Measurements from ENCODE around the gene RNASEL. TPM values are rescaled to one million over a fixed set of nuclear protein-coding genes. Genes with fewer than 3 reads are reported as not detected.

Gene RNASEL
- total RNA-seq, 4 donors from 2014 or later, result 6.4 to 14.6 (median 10.2) TPM

DNA sequence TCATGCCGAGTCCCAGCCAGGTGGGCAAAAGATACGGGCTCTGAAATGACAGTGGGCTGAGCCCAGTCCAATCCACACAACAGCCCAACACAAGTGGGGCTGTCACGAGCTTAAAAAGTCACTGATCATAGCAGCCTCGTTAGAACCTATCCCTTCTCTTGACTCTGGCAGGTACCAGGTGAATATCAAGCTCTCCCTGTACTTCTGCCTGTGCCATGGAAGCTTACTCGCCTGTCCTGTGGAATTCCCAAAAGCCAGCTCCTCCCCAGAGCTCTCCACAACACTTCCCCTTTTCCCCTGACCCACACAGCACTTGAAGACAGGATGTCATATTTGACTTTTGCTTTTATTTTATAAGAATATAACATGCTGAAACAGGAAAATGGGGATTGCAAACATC lies 9.2 kb upstream of the RNASEL start:
- TF ChIP-seq, protein P1, sequence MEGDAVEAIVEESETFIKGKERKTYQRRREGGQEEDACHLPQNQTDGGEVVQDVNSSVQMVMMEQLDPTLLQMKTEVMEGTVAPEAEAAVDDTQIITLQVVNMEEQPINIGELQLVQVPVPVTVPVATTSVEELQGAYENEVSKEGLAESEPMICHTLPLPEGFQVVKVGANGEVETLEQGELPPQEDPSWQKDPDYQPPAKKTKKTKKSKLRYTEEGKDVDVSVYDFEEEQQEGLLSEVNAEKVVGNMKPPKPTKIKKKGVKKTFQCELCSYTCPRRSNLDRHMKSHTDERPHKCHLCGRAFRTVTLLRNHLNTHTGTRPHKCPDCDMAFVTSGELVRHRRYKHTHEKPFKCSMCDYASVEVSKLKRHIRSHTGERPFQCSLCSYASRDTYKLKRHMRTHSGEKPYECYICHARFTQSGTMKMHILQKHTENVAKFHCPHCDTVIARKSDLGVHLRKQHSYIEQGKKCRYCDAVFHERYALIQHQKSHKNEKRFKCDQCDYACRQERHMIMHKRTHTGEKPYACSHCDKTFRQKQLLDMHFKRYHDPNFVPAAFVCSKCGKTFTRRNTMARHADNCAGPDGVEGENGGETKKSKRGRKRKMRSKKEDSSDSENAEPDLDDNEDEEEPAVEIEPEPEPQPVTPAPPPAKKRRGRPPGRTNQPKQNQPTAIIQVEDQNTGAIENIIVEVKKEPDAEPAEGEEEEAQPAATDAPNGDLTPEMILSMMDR (IDR thresholded peaks at IDR 0.05; ENCODE audit: low read depth), result no peak

DNA sequence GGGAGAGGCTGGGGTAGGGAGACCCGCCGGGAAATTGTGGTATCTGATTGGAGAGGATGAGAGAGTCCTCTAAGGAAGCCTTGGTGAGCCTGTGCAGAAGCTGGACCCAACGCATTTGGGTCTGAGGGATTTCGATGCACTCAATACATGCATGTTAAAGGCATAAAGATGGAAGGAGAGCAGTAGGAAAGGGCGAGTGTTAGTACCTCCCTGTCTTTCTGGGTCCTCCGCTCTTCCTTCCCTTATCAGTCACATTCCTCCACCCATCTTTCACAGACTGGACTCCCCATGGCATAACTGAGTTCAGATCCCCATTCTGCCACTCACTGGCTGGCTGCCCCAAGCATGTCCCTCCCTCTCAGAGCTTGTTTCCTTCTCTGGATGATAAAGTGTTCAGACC lies 7.9 kb upstream of the RNASEL start:
- TF ChIP-seq, protein P1 (IDR thresholded peaks at IDR 0.05; ENCODE audit: low read depth), result no peak

DNA sequence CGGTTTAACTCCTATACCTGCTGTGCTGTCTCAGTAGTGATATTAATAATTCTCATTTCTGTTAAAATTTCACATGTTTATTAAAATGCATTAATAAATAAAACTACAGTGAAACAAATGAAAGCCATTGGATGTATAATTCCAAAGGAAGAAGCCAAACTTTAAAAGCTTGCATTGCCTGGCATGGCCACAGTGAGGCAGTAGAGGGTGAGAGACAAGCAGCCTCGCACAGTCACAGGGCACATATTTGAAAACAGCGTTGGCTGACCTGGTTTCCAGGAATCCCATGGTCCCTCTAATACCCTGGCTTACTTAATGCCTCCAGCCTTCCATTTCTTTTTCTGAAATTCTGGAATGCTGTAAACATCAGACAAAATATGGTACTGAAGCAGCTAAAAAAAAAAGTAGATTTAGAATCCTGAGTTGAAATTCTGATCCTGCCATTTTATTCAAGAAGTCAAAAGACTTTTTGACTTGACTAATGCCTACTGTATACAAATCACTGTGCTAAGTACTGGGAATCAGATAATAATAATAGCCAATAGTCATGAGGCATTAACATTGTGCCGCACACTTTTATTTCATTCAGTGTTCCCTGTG lies 6.7 kb upstream of the RNASEL start:
- TF ChIP-seq, protein P1 (IDR thresholded peaks at IDR 0.05; ENCODE audit: low read depth), result no peak

DNA sequence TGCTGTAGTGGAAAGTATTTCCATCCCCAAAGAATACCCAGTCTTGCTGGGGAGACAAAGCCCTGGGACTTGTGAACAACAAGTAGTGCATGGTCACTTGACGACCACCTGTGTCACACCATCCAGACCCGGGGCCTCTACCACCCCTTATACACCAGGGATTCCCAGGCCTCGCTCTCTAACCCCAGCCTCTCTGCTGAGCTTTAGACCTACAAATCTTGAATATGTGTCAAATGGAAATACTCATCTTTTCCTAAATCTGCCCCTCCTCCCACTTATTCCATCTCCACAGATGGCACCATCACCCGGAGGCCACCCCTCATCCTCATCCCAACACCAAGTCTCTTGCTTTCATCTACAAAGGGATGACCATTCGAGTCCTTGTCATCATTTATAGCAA lies 875 bp upstream of the RNASEL start:
- TF ChIP-seq, protein P1 (IDR thresholded peaks at IDR 0.05; ENCODE audit: low read depth), result no peak

DNA sequence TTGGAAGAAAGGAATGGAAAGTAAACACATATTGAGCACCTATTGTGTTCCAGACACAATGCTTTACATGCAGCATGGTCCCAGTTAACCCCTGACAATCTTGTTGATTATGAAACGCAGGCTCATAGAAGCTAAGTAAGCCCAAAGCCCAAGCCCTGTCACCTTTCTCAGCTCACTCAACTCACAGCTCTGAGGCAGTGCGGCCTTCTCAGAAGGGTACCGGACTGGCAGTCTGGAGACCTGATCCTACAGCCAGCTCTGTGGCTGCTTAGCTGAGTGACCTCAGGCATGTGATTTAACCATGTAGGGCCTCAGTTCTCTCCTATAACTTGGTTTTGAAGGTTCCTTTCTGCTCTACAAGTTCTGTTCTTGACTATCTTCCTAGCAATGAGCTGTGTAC lies 464 bp upstream of the RNASEL start:
- TF ChIP-seq, protein P1 (IDR thresholded peaks at IDR 0.05; ENCODE audit: low read depth), result no peak

DNA sequence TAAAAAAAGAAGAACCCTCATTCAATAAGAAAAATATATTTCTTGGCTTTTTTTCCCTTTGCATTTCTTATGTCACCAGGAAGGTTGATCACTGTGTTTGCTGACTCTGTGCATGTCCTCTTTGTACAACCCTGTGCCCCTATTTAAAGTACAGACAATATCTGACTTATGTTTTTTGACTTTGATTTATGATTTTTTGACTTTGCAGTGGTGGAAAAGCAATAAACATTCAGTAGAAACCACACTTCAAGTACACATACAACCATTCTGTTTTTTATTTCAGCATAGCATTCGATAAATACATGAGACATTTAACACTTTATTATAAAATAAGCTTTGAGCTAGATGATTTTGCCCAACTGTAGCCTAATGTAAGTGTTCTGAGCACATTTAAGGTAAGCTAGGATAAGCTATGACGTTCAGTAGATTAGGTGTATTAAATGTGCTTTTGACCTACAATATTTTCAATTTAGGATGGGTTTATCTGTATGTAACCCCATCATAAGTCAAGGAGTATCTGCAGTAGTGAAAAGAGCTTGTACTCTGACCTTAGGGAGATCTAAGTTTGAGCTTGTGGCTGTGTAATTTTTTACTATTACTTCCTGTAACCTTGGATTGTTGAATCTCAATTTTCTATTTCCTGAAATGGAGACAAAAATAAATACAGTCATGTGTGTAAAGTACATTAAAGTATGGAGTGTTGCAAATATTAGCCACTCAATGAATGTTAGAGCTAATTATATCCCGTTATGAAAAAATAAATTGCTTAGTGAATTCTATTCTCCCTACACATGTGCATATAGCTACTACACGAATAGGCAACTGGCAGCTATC lies 1.2 kb downstream of the RNASEL start:
- TF ChIP-seq, protein P1 (IDR thresholded peaks at IDR 0.05; ENCODE audit: low read depth), result no peak

DNA sequence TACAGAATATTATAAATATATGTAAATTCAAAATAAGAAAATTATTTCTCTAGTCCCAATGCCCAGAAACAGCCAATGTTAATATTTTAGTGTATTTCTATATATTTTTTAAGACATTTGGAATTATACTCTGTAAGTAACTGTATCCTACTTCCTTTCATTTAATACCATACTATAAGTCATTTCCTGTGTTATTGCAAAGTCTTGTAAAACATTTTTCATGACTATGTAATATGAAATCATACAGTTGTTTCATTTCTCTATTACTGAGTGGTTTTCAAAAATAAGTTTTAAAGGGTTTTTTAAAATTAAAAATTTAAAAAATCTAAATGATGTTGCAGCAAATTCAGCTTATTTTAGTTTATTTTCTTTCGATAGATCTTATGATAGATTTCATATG lies 2.0 kb downstream of the RNASEL start:
- TF ChIP-seq, protein P1 (IDR thresholded peaks at IDR 0.05; ENCODE audit: low read depth), result no peak
